ENCODE data around the gene LURAP1L.

Gene LURAP1L

GRCh38 chr9:12812710-12813109 is 37.9 kb downstream of the LURAP1L start:
- no peak for DNase-seq (ENCODE audit: low read depth in 2 of 2)

GRCh38 chr9:12813533-12813932 is 38.7 kb downstream of the LURAP1L start:
- DNase-seq (ENCODE audit: low read depth in 2 of 2), result no peak

GRCh38 chr9:12813960-12814876 is 39.4 kb downstream of the LURAP1L start:
- DNase-seq (ENCODE audit: low read depth in 2 of 2), result peak; percentile 100

DNA sequence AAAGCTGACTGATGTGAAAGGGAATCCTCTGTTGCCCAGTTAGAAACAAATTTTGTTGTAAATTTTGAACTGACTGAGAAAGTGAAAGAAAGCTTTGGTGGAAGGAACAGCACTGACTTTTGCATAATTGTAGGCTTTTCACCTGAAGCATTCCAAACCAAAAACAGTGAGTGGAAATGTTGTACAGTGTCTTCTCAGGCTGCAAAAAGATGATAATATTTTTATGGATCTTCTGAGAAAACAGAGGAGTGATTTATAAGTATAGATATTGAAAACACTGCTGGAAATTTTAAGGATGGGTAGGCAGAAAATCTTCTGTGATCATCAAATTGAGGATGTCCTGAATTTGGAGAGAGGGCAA is 40.0 kb downstream of the LURAP1L start:
- no peak for DNase-seq (ENCODE audit: low read depth in 2 of 2)

GRCh38 chr9:12815888-12816287 is 41.1 kb downstream of the LURAP1L start:
- peak; percentile 56 to 64 for DNase-seq (ENCODE audit: low read depth in 2 of 2)

- no peak for DNase-seq (ENCODE audit: low read depth in 2 of 2)
Measured at GRCh38 chr9:12816656-12817101, 41.9 kb downstream of the LURAP1L start.

GRCh38 chr9:12817702-12818101 is 42.9 kb downstream of the LURAP1L start:
- no peak for DNase-seq (ENCODE audit: low read depth in 2 of 2)

- peak; percentile 47 to 56 for DNase-seq (ENCODE audit: low read depth in 2 of 2)
Measured at GRCh38 chr9:12818431-12819000, 43.7 kb downstream of the LURAP1L start.

- DNase-seq (ENCODE audit: low read depth in 2 of 2), result no peak
Measured at GRCh38 chr9:12819436-12820185, 44.8 kb downstream of the LURAP1L start.

DNA sequence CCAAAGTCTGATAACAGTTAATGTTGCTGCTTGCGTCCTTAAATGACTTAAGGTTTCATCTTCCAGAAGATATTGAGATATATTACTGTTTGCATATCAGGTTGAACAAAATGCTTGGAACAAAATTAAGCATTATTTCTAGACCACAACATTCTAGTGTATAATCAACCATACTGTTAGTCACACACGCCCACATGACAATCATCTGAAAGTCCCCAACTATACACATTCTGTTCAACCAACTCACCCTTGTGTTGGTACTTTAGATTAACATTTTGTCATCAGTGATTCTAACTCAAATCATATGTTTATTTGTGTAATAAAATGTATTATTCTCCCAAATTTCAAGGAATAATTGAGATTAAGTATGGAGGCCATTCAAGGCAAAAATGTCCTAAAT is 47.3 kb downstream of the LURAP1L start:
- no peak for DNase-seq (ENCODE audit: low read depth in 2 of 2)

DNA sequence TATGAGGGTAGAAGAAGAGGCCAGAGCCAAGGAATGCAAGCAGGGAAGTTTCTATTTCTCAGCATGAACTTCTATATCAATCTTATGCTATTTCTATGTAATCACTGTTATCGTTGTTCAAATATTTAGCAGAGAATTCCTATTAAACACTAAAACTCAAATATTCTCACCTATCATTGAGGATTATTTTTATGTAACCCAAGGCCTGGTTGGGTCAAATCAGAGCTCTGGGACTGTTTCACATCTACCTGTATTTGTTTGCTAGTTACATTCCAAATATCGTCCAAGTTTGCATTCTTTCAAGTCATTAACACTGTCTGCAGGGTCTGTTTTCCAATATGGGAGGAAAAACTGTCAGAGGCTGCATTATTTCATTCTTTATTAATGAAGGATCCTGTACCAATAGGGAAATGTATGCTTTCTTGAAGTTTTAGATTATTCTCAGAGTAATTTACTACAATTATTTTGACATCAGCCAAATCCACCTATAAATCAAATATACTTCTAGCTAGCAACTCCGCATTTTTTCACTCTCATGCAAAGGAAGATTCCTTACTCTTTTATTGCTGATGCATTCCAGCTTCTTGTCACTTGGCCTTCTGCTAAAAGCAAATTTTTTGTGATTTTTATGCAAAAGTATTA is 52.2 kb downstream of the LURAP1L start:
- peak; percentile 55 to 59 for DNase-seq (ENCODE audit: low read depth in 2 of 2)

- no peak for DNase-seq (ENCODE audit: low read depth in 2 of 2)
Measured at GRCh38 chr9:12833701-12834100, 58.9 kb downstream of the LURAP1L start.

DNA sequence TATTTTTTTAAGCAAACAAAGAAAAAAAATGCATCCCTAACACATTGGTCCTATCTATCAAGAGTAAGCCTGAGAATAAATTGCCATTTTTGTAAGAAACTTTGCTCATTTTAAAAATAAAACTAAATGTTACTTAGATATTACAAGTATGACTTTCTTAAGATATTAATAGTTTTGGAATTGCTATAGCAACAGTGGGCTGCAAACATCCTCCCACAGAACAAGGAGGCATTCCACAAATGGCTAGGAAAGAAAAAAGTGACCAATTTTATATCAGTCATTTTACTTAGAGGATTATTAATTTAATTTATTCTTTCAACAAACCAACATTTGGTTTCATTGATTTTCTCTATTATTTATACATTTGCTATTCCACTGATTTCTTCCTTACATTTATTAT is 63.7 kb downstream of the LURAP1L start:
- no peak for DNase-seq (ENCODE audit: low read depth in 2 of 2)

- no peak for DNase-seq (ENCODE audit: low read depth in 2 of 2)
Measured at GRCh38 chr9:12843735-12844134, 68.9 kb downstream of the LURAP1L start.

DNA sequence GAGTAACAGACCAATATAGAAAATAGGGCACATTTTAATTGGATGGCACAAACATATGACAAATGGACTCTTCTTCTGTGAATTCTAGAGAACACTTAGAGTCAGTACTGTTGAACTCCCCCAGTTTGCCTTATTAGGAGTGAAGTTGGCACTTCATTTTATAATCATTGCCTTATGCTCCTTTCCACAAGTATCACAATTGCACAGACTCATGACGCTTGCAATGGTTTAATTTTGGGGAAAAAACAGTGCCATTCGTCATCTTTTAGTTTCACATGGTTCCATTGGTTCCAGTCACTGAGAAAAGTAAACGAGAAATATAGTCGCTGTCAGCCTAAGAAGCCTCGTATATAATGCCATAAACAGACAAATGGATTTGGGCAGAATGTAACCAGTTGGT is 71.2 kb downstream of the LURAP1L start:
- DNase-seq (ENCODE audit: low read depth in 2 of 2), result no peak

- DNase-seq (ENCODE audit: low read depth in 2 of 2), result no peak
Measured at GRCh38 chr9:12847561-12847960, 72.7 kb downstream of the LURAP1L start.

GRCh38 chr9:12849486-12850003 is 74.7 kb downstream of the LURAP1L start:
- DNase-seq (ENCODE audit: low read depth in 2 of 2), result no peak

DNA sequence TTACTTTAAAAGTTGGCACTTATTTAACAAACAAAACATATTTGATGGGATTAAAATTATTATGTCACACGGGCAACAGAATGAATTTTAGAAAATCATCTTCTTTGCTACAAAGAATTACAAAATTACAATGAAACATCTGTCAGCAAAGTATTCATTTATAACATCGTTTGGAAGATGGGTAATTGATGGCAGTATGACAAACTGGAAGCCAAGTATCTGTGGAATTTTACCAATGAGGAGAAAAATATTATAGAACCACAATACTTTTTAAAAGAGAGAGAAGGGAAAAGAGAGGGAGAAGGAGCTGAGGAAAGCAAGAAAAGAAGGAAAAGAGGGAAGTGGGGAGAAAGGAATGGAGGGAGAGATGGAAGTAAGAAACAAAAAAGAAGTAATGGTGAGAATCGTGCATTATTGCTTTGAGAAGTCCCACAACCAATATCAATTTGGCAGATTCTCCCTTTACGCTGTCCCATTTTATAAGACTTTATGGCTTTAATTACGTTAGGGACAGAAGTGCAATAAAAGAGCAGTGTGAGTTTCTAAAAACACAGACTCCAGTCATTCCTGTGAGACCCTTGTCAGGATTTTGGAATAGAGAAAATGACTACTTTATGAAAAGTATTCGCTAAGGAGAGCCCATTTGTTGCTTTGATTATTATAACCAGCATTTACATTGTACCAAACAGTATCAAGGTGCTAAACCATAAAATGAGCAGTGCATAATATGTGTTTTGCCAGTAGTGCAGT is 76.7 kb downstream of the LURAP1L start:
- no peak for DNase-seq (ENCODE audit: low read depth in 2 of 2)

- DNase-seq (ENCODE audit: low read depth in 2 of 2), result no peak
Measured at GRCh38 chr9:12853051-12853450, 78.2 kb downstream of the LURAP1L start.

DNA sequence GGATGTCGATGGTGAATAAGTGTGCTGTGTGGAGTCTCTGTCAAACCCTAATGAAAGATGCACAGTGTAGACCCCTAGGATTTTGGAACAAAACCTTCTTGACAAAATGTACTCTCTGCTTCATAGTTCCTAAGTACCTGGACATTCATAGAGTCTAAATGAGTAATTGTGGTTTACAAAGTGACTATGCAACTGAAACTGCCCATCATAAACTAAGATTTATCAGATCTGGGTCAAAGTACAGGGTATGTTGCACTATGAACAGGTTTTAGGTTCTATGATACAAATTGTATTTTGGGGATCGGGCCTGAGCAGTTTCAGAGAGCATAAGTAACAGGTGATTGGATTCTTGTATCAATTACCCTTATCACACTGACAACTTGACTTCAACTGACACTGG is 79.4 kb downstream of the LURAP1L start:
- no peak for DNase-seq (ENCODE audit: low read depth in 2 of 2)

DNA sequence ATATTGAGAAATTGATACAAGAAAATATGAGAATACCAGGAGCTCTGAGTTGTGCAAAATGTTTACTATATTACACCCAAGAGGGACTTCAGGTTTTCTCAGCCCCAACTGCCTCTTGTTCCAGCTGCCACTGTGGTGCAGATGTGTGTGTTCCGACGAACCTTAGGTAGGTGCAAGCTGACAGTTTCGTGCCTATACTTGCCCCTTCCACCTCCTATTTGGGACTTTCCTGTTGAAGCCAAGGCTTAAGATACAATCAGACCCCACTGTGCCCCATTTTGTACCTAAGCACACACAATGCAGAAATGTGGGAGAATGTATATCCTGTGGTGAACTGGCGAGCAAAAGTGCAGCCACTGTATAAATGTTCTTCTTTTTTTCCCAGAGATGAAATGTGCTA is 80.2 kb downstream of the LURAP1L start:
- no peak for DNase-seq (ENCODE audit: low read depth in 2 of 2)

All from fibroblast of skin of left quadriceps (primary cell).